Mesendoderm (in vitro differentiated cells): ENCODE measurements around the gene STAB2.

Experiments used
- DNase-seq: peaks from one replicate; pipeline ENCODE4 v3.0.0; 2013
- H2AK5ac ChIP-seq: 2 replicates; pipeline ENCODE4 v1.6.1; 2013; ENCODE audit warnings: low read length, inconsistent platforms
- H2BK120ac ChIP-seq: 2 replicates; pipeline ENCODE4 v1.6.1; 2013; ENCODE audit warnings: low read depth, mild to moderate bottlenecking, low read length, moderate library complexity, mixed read lengths
- H2BK15ac ChIP-seq: replicated peaks from 2 replicates; pipeline ENCODE4 v1.6.1; 2013; ENCODE audit warnings: low read depth, mild to moderate bottlenecking, moderate library complexity
- H2BK5ac ChIP-seq: 2 replicates; pipeline ENCODE4 v1.6.1; 2013; ENCODE audit warnings: low read length, inconsistent platforms
- H3K18ac ChIP-seq: 2 replicates; pipeline ENCODE4 v1.6.1; 2013; ENCODE audit warnings: mild to moderate bottlenecking, low read length, mixed read lengths
- H3K23ac ChIP-seq: one replicate; pipeline ENCODE4 v1.6.1; 2013; ENCODE audit warnings: low read length
- H3K27ac ChIP-seq: 2 replicates; pipeline ENCODE4 v1.5.1; 2013; ENCODE audit warnings: low read depth, mild to moderate bottlenecking, inconsistent platforms, low read length, moderate library complexity
- H3K27me3 ChIP-seq: 2 replicates; pipeline ENCODE4 v1.6.1; 2013; ENCODE audit warnings: low read length, control low read depth, mild to moderate bottlenecking, inconsistent platforms; ENCODE audit not compliant: insufficient read depth, poor library complexity
- H3K36me3 ChIP-seq: 2 replicates; pipeline ENCODE4 v1.6.1; 2013; ENCODE audit warnings: low read length, inconsistent platforms; ENCODE audit not compliant: control insufficient read depth, insufficient read depth
- H3K4ac ChIP-seq: one replicate; pipeline ENCODE4 v1.6.1; 2013; ENCODE audit warnings: low read depth, mild to moderate bottlenecking, low read length, moderate library complexity
- H3K4me1 ChIP-seq: 2 replicates; pipeline ENCODE4 v1.6.1; 2013; ENCODE audit warnings: low read depth, low read length, inconsistent platforms; ENCODE audit not compliant: control insufficient read depth
- H3K4me2 ChIP-seq: 2 replicates; pipeline ENCODE4 v1.6.1; 2013; ENCODE audit warnings: low read length
- H3K4me3 ChIP-seq: 2 replicates; pipeline ENCODE4 v1.5.1; 2013; ENCODE audit warnings: mild to moderate bottlenecking, low read length
- H3K56ac ChIP-seq: one replicate; pipeline ENCODE4 v1.6.1; 2013; ENCODE audit warnings: low read length
- H3K79me1 ChIP-seq: 2 replicates; pipeline ENCODE4 v1.6.1; 2013; ENCODE audit warnings: low read length, inconsistent platforms
- H3K79me2 ChIP-seq: 2 replicates; pipeline ENCODE4 v1.6.1; 2013; ENCODE audit warnings: mild to moderate bottlenecking, low read length; ENCODE audit not compliant: control insufficient read depth, insufficient read depth
- H3K9ac ChIP-seq: 2 replicates; pipeline ENCODE4 v1.6.1; 2013; ENCODE audit warnings: low read length, inconsistent platforms
- H4K5ac ChIP-seq: one replicate; pipeline ENCODE4 v1.6.1; 2013; ENCODE audit warnings: low read length
- H4K8ac ChIP-seq: one replicate; pipeline ENCODE4 v1.6.1; 2013; ENCODE audit warnings: low read depth, mild to moderate bottlenecking, control low read depth, low read length, moderate library complexity
- WGBS: extraction: QIAGEN DNeasy Blood & Tissue Kit; methylation state at CpG from one replicate; pipeline ENCODE4 v1.1.7; 2013; ENCODE audit warnings: low lambda C conversion rate, missing lambda C conversion rate; ENCODE audit not compliant: insufficient coverage; ENCODE audit errors: extremely low coverage; 5-methylcytosine and 5-hydroxymethylcytosine counted together

Gene STAB2

DNA sequence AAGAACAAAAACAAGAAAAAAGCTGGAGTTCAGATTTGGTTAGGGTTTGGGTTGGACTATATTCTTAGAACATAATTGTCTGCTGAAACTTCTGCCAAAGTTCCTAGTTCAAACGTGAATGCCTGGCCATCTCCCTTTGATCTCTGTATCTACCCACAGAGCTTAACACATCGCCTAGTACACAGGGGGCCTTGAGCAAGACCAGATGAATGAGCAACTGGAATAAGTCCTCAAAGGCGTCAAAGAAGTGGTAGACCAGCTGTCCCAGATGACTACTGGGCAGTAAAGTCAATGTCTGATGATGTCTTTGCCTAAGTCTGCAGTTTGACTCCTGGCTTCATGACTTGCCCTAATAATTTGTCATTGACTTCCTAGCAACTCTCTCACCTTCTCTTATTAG, 13.9 kb upstream of the STAB2 start:
- no peaks in the 10 kb centered on the region for H3K4me1 ChIP-seq

GRCh38 chr12:103578926-103579325, 8.1 kb upstream of the STAB2 start:
- H3K4ac ChIP-seq, result no peak overlapping the region
- H3K9ac ChIP-seq, result no peak overlapping the region
- no peak overlapping the region for H2BK5ac ChIP-seq
- H4K5ac ChIP-seq, result no peak overlapping the region
- H3K18ac ChIP-seq, result no peak overlapping the region
- no peak overlapping the region for H2BK15ac ChIP-seq
- H2BK120ac ChIP-seq, result no peak overlapping the region
- no peak overlapping the region for H3K4me2 ChIP-seq
- no peaks in the 10 kb centered on the region for H3K4me1 ChIP-seq
- H2AK5ac ChIP-seq, result no peak overlapping the region
- no peaks in the 10 kb centered on the region for H3K27me3 ChIP-seq
- no peak overlapping the region for H3K56ac ChIP-seq
- H3K23ac ChIP-seq, result no peak overlapping the region
- no peak overlapping the region for H4K8ac ChIP-seq
- no peaks in the 10 kb centered on the region for H3K79me1 ChIP-seq
- H3K79me2 ChIP-seq, result no peaks in the 10 kb centered on the region
- DNase-seq, result no peak
- H3K27ac ChIP-seq, result no peak overlapping the region
- whole genome bisulfite sequencing, result no CpG with 5 or more reads among the region's 2 CpGs
- no peaks in the 10 kb centered on the region for H3K36me3 ChIP-seq
- H3K4me3 ChIP-seq, result no peak overlapping the region

More for the DNA sequence above, 13.9 kb upstream of the STAB2 start:
- no peaks in the 10 kb centered on the region for H3K79me2 ChIP-seq
- H3K27me3 ChIP-seq, result no peaks in the 10 kb centered on the region
- no peak overlapping the region for H3K4ac ChIP-seq
- no peaks in the 10 kb centered on the region for H3K79me1 ChIP-seq
- H3K27ac ChIP-seq, result no peak overlapping the region
- no peak overlapping the region for H2BK5ac ChIP-seq
- H2BK15ac ChIP-seq, result no peak overlapping the region
- no peak overlapping the region for H3K4me2 ChIP-seq
- no peak overlapping the region for H2AK5ac ChIP-seq
- H3K56ac ChIP-seq, result no peak overlapping the region
- no peak overlapping the region for H3K4me3 ChIP-seq
- H4K8ac ChIP-seq, result no peak overlapping the region
- WGBS, result no CpG with 5 or more reads among the region's 3 CpGs
- H3K23ac ChIP-seq, result no peak overlapping the region
- no peak overlapping the region for H3K9ac ChIP-seq
- H4K5ac ChIP-seq, result no peak overlapping the region
- H3K36me3 ChIP-seq, result no peaks in the 10 kb centered on the region
- H3K18ac ChIP-seq, result no peak overlapping the region
- peak; percentile 7 for DNase-seq
- no peak overlapping the region for H2BK120ac ChIP-seq

- Histone ChIP-seq H3K27ac (no peak overlapping the region), H3K4ac (no peak overlapping the region), H3K79me1 (no peaks in the 10 kb centered on the region), H3K56ac (no peak overlapping the region), H3K18ac (no peak overlapping the region), H2AK5ac (no peak overlapping the region), H3K4me3 (no peak overlapping the region), H4K5ac (no peak overlapping the region), H2BK5ac (no peak overlapping the region), H2BK120ac (no peak overlapping the region), H3K79me2 (no peaks in the 10 kb centered on the region), H3K27me3 (no peaks in the 10 kb centered on the region), H2BK15ac (no peak overlapping the region), H3K23ac (no peak overlapping the region), H3K4me1 (no peaks in the 10 kb centered on the region), H3K36me3 (no peaks in the 10 kb centered on the region), H3K9ac (no peak overlapping the region), H4K8ac (no peak overlapping the region), H3K4me2 (no peak overlapping the region)
- no CpG with 5 or more reads among the region's 1 CpG for WGBS
- DNase-seq, result no peak
Observed at GRCh38 chr12:103580026-103580425, 7.0 kb upstream of the STAB2 start.

DNA sequence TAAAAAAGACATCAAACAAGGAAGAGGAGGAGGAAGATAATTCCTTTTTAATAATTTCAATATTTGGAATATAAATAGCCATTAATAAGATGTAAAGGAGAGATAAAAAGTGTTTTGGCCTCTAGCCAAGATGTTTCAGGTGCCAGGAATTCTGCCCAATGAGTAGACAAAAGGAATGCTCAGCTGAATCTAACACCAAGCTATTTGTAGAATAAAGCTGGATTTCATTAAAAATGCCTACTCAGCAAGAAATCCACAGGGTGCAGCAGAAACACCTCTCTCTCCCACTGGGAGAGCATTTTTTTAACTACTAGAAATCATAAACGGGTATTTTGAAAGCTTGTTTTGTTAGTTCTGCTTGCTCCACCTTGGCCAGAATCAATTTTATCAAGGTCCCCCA, 4.1 kb upstream of the STAB2 start:
- Histone ChIP-seq H3K27me3 (no peaks in the 10 kb centered on the region), H3K23ac (no peak overlapping the region), H3K56ac (no peak overlapping the region), H2BK15ac (no peak overlapping the region), H3K9ac (no peak overlapping the region), H3K4me1 (no peaks in the 10 kb centered on the region), H4K5ac (no peak overlapping the region), H3K18ac (no peak overlapping the region), H3K4me3 (no peak overlapping the region), H3K27ac (no peak overlapping the region), H2BK120ac (no peak overlapping the region), H3K4me2 (no peak overlapping the region), H3K4ac (no peak overlapping the region), H2BK5ac (no peak overlapping the region), H4K8ac (no peak overlapping the region), H3K79me2 (no peaks in the 10 kb centered on the region), H3K36me3 (no peaks in the 10 kb centered on the region), H2AK5ac (no peak overlapping the region), H3K79me1 (no peaks in the 10 kb centered on the region)
- WGBS, result no CpG with 5 or more reads among the region's 1 CpG
- no peak for DNase-seq

DNA sequence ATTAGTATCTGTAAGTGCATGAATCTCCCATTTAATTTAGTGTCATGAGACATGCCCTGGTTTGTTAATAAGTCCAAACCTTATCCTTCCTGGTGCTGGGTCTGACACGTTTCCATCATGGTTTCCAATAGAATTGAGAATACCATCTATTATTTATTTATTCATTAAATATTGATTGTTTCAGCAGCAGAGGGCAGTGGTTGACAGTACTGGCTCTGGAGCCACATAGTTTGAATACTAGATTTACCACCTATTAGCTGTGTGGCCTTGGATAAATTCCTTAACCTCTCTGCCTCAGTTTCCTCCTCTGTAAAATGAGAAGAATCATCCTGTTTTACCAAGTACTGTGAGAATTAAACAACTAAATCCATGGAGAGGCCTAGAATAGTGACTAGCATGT, 941 bp upstream of the STAB2 start:
- H3K4ac ChIP-seq, result no peak overlapping the region
- H2BK120ac ChIP-seq, result no peak overlapping the region
- H3K36me3 ChIP-seq, result no peaks in the 10 kb centered on the region
- no peak overlapping the region for H3K27ac ChIP-seq
- no peak overlapping the region for H4K8ac ChIP-seq
- WGBS, result no CpG with 5 or more reads among the region's 1 CpG
- no peak overlapping the region for H3K9ac ChIP-seq
- H3K4me3 ChIP-seq, result no peak overlapping the region
- H4K5ac ChIP-seq, result no peak overlapping the region
- no peaks in the 10 kb centered on the region for H3K79me2 ChIP-seq
- H3K18ac ChIP-seq, result no peak overlapping the region
- no peak overlapping the region for H3K4me2 ChIP-seq
- H2AK5ac ChIP-seq, result no peak overlapping the region
- H3K27me3 ChIP-seq, result no peaks in the 10 kb centered on the region
- H2BK15ac ChIP-seq, result no peak overlapping the region
- DNase-seq, result no peak
- H3K79me1 ChIP-seq, result no peaks in the 10 kb centered on the region
- no peak overlapping the region for H3K56ac ChIP-seq
- H3K4me1 ChIP-seq, result no peaks in the 10 kb centered on the region
- H2BK5ac ChIP-seq, result no peak overlapping the region
- no peak overlapping the region for H3K23ac ChIP-seq

DNA sequence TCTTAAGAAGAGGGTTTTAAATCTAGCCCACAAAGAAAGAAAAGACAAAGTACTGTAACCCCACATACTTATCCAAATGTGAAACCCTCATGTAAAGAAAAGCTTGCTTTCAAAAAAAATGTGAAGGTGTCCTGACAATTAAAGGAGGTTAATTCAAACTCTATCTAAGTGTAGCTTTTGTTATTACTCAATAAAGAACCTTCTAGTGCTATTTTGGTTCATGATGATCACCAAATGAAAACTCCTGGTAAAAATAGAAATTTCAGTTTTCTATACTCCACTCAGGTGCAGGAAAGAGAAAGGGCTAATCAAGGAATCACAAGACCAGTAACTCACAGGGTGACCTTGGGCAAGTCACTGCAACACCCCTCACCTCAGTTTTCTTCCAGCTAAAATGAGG, 1.6 kb downstream of the STAB2 start:
- H3K4me1 ChIP-seq, result no peaks in the 10 kb centered on the region
- no peak overlapping the region for H3K9ac ChIP-seq
- no peak overlapping the region for H3K27ac ChIP-seq
- no peaks in the 10 kb centered on the region for H3K36me3 ChIP-seq
- H3K4me3 ChIP-seq, result no peak overlapping the region
- H4K8ac ChIP-seq, result no peak overlapping the region
- H2BK120ac ChIP-seq, result no peak overlapping the region
- H3K4me2 ChIP-seq, result no peak overlapping the region
- no peak overlapping the region for H2BK5ac ChIP-seq
- no peak overlapping the region for H3K4ac ChIP-seq
- H3K79me2 ChIP-seq, result no peaks in the 10 kb centered on the region
- no peak overlapping the region for H2AK5ac ChIP-seq
- no peak overlapping the region for H2BK15ac ChIP-seq
- H3K56ac ChIP-seq, result no peak overlapping the region
- no peak overlapping the region for H3K23ac ChIP-seq
- H3K18ac ChIP-seq, result no peak overlapping the region
- no peak overlapping the region for H4K5ac ChIP-seq
- DNase-seq, result no peak
- H3K27me3 ChIP-seq, result no peaks in the 10 kb centered on the region
- no peaks in the 10 kb centered on the region for H3K79me1 ChIP-seq
